Epithelial cell of esophagus (primary cell): Measurements from ENCODE around the gene PLAC8.

Experiments used
- DNase-seq: peaks from one replicate; pipeline ENCODE4 v3.0.0; 2010; ENCODE audit warnings: low read depth
- H3K4me3 ChIP-seq: 2 replicates; pipeline ENCODE4 v1.5.1; 2011; ENCODE audit warnings: mild to moderate bottlenecking, low read length, control low read depth
- TF ChIP-seq, protein P1 (sequence below): IDR thresholded peaks from 2 replicates; pipeline ENCODE4 v1.5.1; 2011; ENCODE audit warnings: low read depth, mild to moderate bottlenecking, low read length, control low read depth, inconsistent platforms; ENCODE audit not compliant: insufficient read depth; ENCODE audit errors: missing control alignments

PLAC8 gene

DNA sequence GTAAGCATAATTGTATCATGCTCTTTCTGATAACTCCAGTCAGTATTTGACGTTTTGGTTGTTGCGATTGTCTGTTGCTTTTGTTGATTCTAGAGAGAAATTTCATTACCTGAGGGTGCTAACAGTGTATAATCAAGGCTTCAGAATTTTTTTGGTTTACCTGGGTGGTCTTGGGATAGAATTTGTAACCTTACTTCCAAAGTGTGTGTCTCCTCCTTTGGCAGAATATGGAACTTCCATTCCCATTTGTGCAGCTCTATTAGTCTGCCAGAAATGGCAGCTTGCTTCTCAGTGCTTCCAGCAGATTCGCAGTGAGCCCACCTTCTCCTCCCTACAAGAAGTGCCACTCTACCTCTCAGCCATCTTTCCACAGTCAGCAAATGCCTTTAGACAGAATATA, 74.3 kb downstream of the PLAC8 start:
- TF ChIP-seq, protein P1, sequence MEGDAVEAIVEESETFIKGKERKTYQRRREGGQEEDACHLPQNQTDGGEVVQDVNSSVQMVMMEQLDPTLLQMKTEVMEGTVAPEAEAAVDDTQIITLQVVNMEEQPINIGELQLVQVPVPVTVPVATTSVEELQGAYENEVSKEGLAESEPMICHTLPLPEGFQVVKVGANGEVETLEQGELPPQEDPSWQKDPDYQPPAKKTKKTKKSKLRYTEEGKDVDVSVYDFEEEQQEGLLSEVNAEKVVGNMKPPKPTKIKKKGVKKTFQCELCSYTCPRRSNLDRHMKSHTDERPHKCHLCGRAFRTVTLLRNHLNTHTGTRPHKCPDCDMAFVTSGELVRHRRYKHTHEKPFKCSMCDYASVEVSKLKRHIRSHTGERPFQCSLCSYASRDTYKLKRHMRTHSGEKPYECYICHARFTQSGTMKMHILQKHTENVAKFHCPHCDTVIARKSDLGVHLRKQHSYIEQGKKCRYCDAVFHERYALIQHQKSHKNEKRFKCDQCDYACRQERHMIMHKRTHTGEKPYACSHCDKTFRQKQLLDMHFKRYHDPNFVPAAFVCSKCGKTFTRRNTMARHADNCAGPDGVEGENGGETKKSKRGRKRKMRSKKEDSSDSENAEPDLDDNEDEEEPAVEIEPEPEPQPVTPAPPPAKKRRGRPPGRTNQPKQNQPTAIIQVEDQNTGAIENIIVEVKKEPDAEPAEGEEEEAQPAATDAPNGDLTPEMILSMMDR, result no peak
- DNase-seq, result no peak

More for the DNA sequence above, 74.3 kb downstream of the PLAC8 start:
- H3K4me3 ChIP-seq, result no peak overlapping the region
